Activated CD4-positive, alpha-beta T cell treated with anti-CD3 and anti-CD28 coated beads, Interleukin-2, Interleukin-6, amounts not matched to agents 100 ng/mL and 50 ng/mL, durations not matched to agents 16 hours and 8 hours (primary cell): ENCODE data around the gene VEGFA.
"Not testable (repeated sequence)": the region's sequence is repeated elsewhere in the genome, so short reads cannot be mapped to it uniquely, and the experiment has no call there.

Experiments
- DNase-seq: peaks from one replicate; pipeline ENCODE4 v3.0.0-alpha.2; 2020

The VEGFA gene

DNA sequence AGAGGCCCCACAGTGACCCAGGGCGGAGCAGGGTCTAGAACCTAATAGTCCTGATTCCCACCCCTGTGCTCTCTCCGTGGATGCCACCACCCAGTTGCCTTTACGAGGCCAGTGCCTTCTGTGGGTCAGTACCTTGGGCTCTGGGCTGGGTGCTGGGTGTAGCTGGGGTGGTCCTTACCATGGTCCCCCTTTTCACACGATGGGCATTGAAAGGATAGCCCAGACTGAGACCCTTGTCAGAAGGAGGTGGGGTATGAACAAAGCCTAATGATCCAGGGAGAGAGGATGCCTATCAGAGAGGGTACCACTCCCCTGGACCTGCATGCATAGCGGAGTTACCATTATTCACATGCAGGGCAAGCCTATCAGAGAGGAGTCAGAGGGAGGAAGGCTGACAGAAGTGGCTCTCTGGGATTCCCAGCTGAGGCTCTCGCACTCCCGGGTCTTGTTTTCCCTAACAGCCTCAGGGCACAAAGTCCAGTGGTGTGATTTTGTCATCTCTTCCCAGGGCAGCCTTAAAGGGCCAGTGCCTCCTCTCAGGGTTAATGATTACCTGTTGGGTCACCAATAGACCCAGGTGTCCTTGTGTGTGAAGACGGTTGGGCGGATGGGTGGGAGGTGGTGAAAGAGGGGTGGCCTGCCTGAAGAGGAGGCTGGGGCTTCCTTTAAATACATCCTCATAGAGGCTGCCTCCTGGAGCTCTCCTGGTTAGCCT, 36.2 kb downstream of the VEGFA start:
- no peak for DNase-seq

DNA sequence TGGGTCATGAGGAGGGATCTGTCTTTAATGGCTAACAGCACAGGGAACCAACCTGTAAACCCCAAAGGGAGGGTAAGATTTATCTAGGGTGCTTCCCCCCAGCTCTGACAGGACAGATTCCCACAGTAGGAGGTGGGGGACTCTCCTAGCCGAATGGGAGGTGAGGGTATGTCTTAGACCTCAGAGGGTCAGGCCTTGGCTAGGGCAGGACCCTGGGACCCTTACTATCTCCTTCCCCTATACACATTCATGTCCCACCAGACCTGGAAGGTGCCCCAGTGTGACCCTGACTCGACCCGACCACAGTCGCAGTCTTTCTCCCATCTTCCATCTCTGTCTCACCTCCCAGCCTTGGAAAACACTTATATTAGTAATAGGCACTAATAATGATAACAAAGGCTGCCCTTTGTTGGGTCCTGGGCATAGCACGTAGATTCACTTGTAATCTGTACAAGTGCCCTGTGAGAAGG, 36.8 kb downstream of the VEGFA start:
- DNase-seq: no peak

DNA sequence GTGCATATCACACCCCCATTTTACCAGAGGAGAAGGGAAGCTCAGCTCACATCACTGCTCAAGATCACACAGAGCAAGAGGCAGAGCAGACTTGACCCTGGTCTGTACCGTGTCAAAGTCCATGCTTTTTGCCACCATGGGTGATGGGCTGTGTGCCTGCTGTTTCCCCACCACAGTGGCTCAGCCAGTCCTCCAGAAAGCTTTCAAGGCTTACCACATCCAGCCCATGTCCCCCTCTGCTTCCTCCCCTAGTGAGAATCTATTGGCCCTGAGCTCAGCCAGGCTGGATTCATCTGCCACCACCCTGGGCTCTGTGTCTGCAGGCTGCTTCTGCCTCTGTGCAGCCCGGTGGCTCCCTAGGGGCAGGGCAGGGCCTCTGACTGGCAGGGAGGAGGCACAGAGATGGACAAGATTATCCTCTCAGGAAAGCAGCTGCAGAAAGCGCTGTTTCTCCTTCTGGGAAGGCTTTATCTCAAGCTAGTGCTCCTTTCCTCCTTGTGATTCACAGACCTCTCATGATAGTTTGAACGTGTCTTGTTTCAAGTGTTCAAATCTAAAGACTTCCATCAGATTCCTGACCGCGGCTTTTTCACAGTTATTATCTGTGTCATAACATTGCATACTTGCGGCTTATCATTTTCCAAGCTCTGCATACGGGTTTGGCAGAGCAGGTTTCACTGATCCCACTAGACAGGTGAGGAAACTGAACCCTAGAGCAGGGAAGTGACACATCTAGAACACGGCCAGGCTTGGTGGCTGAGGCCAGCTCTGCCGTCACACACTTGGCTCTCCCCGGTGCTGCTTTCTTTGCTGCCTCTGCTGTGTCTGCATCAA, 37.4 kb downstream of the VEGFA start:
- DNase-seq: no peak

DNA sequence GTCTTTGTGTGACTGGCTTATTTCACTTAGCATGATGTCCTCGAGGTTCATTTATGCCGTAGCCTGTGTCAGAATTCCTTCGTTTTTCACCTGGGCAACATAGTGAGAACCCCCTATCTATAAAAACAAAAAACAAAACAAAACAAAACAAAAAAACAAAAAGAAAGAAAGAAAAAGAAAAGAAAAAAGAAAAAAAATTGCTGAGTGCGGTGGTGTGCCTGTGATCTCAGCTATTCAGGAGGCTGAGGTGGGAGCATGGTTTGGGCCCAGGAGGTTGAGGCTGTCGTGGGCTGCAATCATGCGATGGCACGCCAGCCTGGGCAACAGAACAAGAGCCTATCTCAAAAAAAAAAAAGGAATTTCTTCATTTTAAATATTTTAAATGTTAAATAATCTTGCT, 38.4 kb downstream of the VEGFA start:
- no peak for DNase-seq

DNA sequence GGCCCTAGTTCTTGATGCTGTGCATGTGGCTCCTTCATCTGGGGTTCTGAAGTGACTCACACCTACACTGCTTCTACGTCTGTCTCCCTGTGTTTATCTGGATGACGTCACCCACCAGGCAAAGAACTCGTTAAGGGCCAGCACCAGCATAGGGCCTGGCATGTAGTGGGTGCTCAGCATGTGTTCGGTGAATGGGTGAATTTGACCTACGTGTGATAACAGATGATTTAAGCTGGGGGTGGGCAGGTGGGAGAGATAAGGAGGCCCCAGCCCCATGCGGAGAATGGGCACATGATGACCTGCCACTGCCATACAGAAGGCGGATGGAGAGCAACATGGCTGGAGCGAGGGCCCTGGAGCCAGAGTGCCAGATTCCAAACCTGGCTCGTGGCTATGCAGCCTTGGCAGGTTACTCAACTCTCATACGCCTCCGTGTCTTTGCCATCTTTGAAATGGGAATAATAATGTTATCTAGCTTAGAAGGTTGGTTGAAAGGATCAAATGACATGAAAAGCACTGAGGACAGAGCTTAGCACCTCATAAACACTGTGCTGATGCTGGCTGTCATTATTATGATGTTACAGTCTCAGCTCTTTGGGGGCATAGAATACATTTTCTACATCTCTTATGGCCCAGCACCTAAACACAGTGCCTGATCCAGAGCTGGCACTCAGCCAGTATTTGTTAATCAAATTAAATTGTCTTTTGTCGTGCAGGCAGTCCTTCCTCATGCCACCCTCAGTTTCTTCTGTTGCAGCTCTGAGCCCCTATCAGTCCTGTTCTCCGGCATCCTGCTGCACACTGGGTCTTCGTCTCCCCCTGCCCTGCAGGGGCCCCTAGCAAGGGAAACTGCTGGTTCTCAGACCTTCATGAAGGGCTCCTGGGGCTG, 39.6 kb downstream of the VEGFA start:
- no peak for DNase-seq

DNA sequence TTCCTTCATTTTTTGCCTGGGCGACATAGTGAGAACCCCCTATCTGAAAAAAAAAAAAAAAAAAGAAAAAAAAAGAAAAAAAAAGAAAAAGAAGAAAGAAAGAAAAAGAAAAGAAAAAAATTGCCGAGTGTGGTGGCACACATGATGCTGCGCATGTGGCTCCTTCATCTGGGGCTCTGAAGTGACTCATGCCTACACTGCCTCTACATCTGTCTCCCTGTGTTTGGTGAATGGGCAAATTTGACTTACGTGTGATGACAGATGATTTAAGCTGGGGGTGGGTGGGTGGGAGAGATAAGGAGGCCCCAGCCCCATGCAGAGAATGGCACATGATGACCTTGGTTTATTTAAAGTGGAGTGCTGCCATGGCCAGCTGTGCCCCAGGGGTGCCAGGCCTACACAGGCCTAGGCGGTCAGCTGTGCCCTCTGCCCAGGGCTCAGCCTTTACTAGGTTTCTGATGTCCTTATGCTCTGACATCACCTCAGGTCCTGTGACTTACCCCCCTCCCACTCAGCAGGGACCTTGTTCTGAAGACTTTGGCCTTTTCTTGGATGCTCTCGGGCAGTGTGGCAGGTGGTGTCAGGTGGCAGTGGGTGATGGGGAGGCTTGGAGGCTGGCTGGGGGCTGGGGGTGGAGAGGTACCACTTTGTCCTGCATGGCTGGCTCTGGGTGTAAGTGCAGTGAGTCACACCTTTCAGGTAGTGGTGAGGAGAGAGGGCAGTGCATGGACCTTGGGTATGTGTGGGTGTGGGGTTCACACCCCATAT, 41.1 kb downstream of the VEGFA start:
- DNase-seq: no peak

DNA sequence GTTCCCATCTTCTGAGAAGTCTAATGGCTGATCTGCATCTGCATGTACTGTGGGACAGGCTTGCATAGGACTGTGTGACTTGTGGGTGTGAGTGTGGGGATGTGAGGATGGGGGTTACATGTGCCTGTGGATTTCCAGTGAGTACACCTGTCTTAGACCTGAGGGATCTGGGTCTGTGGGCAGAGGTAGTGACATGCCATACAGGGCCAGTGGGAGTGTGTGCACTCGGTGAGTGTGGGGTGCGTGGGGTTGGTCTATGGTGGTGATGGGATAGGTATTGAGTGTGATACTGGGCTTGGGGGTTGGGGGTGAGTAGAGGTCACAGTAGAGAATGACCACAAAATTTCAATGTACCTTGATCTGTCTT, 41.7 kb downstream of the VEGFA start:
- DNase-seq: no peak

DNA sequence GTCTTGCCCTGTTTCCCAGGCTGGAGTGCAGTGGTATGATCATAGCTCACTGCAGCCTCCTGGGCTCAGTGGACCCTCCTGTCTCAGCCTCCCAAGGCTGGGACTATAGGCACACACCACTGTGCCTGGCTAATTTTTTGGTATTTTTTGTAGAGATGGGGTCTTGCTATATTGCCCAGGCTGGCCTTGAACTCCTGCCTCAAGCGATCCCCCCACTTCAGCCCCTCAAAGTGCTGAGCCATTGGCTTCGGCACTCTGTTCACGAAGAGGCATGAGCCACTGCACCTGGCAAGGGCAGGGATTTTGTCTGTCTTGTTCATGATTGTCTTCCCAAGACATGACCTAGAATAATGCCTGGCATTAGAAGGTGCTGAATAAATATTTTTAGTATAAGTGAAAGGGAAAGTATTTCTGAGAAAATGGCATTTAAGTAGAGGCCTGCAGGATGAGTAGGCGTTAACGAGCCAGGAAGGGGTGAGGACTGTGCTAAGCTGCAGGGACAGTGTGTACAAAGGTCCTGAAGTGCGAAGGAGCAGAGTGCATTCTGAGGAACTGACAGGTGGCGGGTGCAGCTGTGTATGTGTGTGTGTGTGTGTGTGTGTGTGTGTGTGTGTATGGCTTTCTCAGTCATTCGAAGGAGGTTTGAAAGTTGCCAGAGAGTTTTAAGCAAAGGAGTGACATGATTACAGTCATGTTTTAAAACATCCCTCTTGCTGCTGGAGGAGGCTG, 43.0 kb downstream of the VEGFA start:
- peak; percentile 34 for DNase-seq

DNA sequence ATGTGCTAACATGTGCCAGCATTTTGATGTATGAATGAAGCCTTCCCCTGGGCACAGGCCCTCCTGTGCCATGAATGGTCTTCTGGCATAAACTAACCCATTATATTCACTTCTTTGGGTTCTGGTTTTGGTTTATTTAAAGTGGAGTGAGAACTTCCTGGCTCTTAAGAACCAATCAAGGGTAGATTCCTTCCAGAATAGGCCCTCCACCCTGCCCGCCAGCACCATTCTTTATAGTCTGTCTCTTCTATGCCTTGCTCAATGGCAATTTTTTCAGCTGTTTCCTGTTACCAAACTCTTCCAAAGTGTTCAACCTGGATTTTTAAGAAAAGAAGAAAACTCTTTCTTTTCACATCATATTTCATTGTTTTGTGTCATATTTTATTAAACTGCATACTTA, 44.1 kb downstream of the VEGFA start:
- no peak for DNase-seq

DNA sequence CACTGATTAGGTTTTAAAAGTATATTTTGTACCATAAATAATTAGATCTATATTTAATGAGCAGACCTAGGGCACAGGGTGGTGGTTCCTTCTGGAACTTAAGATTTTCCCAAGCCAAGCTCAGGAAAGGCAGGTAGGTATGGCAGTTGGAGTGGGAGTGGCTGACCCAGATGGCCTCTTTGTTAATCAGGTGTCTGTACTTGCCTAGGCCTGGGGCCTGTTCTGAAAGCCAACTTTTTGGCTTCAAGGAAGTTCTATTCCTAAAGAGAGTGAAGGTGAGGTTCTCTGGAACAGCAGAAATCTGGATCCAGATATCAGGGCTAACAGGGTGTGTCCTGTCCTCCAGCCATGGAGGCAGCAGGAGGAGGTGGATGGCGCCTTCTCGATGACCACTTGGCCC, 44.9 kb downstream of the VEGFA start:
- no peak for DNase-seq

DNA sequence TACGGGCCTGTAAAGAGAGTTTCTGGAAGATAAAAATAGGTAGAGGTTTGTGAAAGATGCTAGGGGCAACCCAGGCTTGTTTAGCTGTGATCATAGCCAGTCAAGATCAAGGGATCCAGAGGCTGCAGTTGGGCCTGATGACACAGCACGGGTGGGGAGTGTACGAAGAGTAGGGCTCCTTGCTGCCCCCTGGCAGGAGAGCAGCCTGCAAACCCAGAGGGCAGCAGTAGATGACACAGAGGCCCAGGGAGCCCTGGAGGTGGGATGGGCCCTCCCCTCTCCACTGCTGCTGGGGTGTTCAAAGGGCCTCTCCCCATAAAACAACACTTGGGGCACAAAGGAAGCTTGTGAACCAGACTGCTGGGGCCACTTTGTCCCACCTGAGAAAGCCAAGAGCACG, 47.2 kb downstream of the VEGFA start:
- peak; percentile 23 for DNase-seq

DNA sequence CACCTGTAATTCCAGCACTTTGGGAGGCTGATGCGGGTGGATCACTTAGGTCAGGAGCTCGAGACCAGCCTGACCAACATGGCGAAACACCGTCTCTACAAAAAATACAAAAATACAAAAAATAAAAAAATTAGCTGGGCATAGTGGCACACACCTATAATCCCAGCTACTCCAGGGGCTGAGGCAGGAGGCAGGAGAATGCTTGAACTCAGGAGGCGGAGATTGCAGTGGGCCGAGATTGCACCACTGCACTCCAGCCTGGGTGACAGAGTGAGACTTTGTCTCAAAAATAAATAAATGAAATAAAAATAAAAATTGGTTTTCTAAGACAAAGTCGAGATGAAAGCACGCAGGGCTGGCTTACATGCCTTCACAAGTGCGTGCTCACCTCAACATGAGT, 49.0 kb downstream of the VEGFA start:
- not testable (repeated sequence) for DNase-seq

DNA sequence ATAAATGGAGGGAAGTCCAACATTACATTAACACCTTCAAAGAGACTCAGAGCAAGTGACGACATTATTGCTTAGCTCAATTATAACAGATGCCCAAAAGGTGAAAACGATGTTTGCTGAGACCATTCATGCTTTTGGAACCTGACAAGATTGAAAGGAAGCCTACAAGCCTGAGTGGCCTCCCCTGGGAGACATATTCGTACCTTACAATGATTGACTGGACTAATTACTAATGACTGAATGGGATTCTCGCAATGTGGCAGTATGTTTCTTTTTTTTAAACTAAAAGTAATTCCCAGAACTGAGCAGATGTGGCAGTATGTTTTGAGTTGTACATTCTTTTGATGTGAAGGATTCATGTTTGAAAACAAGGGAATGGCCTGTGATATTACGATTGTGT, 49.9 kb downstream of the VEGFA start:
- no peak for DNase-seq

DNA sequence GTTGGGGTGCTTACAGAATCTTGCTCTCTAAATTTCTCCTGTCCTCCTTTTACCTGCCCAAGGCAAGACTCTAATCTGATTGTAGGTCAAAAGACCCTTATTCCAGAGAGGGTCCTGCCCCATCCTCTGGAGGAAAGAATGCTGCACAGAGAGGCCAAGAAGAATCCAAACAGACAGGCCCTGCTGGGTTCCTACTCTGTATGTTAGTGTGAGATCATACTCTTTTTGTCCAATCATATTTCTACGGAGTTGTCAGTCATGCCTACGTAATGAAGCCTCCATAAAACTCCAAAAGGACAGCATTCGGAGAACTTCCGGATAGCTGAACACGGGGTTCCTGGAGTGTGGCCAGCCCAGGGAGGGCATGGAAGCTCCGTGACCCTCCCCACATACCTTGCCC, 50.5 kb downstream of the VEGFA start:
- no peak for DNase-seq

DNA sequence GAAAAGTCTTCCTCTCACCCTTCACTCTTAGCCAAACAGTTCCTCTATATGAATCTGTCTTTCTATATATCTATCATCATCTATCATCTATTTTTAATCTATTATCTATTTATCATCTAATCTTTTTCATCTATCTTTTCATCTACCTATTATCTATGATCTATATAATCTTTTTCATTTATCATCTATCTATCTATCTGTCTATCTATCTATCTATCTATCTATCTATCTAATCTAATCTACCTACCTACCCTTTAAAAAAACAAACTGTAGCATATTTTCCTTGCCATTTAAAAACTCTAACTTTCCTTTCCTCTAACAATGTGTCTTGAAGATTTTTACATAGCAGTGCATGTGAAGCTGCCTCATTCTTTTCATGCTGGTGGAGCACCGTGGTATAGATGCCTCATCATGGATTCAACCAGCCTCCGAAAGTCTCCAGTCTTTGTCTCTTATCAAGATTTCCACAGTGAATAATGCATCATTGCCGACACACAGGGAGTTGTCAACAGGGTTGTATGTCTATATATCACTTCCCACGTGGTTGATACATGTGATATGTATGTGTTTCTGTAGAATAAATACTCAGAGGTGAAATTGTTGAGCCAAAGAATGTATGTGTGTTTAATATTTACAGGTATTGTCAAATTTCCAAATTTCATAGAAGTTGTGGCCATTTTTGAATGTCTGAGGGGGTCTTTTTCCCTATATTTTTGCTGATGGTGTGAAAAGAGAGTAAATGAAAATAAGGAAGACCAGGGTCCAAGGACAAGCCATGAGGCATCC, 51.3 kb downstream of the VEGFA start:
- no peak for DNase-seq

DNA sequence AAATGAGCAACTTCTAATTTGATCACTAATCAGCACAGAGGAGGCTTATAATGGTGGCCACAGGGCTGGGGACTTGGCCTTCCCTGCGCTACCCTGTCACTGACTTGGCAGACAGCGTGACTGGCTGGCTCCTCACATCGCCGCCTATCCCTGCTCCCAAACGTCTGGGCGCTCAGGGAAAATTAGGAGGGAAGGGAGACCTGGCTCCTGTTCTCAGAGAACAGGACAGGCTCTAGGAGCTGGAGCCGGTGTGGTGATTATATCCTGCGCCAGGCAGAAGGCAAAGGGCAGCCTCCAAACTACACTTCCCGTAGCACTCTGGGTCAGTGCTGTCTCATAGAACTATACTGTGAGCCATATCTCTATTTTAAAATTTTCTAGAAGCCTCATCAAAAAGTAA, 53.4 kb downstream of the VEGFA start:
- no peak for DNase-seq

DNA sequence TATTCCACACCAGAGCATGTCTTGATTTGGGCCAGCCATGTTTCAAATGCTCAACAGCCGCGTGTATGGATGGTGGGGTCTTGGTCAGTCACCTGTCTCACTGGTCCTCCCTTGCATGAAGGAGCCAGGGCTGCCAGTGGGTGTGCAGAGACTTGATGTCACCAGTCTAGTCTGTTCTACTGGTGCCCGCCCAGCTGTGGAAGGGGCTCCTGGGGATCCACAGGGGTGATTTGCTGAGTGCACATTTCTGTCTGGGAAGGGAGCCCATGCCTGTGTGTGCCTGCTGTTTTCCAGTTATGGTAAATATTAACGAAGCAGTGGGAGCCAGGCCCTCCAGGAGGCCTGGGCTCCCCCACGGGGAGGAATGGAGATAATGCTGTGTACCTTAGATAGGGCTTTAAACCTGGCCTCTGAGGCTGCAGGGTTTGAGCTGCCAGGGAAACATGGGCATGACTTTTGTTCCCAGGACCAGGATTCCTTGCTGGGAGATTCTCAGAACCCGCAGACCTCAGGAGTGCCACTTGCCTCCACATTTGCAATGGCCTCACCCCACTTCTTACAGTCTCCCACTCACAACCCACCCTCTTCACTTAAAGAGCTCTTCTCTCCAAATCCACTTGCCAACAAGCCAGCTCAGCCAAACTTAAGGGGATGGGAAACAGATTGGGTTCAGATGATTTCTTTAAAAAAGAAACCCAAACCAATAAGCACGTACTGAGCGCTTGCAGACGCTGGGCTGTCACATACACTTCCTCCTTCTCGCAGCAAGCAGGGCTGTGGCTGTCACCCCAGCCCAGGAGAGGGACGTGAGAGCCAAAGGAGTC, 54.1 kb downstream of the VEGFA start:
- DNase-seq: no peak

DNA sequence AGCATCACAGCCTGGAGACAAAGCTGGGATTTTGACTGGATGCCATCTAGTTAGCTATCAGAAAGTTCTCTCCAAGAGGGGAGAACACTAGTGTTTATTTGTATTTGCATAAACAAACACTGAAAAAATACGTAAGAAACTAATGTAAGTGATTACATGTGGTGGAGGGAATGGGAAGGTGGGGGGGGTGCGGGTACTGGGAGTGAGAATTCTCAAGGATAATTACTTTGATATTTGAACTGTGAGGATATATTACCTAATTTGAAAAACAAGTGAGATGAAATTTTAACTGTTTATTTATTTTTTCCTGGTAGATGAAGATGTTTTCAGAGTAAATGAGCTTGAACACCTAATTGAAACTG, 54.7 kb downstream of the VEGFA start:
- DNase-seq: no peak

DNA sequence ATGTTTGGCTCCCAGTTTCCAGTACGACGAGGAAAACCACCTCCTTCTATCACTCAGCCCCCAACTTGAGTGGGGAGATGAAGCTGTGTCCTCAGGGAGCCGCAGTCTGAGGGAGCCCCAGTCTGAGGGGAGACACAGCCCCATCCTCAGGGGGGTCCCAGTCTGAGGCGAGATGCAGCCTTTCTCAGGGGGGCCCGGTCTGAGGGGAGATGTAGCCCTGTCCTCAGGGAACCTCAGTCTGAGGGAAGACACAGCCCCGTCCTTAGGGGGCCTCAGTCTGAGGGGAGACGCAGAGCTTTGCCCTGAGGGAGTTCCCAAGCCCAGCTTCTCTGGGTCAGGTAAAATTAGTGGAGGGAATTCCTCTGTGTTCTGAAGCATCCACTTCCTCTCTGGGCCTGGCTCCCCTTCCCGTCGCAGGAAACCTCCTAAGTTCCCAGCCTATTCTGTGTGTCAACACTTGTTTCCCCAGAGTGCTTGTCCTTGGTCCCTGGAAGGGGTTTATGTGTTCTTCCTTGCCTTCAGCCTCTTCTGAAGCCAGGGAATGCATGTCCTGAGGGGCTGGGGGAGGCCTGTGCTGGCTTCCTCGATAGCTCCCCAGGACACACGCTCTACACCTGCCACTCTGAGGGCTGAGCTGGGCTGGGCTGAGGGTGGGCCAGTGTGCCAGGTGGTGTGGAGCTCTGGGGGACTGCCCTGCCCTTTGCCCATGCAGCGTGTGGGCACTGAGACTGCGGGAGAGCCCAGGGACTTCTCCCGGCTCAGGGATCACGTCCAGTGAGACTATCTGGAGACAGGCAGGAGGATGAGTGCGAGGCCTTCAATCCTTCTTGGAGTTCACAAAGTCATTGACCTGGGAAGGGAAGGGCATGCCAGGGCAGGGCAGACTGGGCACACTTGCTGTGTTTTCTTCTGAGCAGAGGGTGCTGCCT, 55.4 kb downstream of the VEGFA start:
- DNase-seq: no peak
